ENCODE results near the gene CBFA2T2. TPM values are rescaled to one million over a fixed set of nuclear protein-coding genes. Genes with fewer than 3 reads are reported as not detected.

CBFA2T2 gene
- total and polyA plus RNA-seq, 10 of the 15 experiments (the other 5 are each of a cell fraction or from before 2014, with no cell fraction given), result 0.61 to 8.6 (median 5.5) TPM

DNA sequence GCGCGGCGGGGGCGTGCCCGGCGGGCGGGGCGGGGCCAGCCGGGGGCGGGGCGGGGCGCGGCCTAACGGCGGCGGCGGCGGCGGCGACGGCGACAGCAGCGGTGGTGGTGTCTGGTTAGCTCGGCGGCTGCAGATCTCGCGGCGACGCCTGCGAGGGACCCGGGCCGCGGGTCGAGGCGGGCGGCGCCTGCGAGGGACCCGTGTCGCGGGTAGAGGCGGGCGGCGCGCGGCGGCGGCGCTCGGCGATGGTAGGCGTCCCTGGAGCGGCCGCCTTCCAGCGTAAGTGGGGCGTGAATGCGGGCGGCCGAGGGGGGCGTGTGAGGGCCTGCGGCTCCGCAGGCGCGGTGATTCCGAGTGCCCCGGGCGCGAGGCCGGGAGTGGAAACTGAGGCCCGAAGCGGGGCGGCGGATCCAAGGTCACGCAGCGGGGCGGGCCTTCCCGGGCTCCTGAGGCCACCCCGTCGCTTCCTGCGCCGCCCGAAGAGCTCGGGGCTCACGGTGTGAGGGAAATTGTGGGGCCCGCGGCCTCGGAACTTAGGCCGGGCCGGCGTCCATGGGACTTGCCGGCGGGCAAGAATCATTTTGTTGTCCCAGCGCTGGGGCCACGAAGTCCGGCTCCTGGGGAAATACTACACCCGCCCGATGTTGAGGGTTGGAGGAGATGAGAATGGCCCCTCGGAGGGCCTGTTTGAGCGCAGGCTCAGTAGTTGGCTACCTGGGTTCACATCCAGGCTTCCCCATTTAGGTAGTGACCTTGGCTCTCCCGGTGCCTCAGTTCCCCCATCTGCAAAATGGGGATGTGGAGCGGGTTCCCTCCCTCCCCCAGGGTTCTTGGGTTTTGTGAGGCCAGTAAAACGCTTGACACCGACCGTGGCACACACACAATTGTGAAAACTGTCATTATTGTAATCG lies at the start of gene CBFA2T2 (continued):
- peak; percentile 88 for TF ChIP-seq GATAD2B (conservative IDR thresholded peaks at IDR 0.05; ENCODE audit: low read depth)
- no peak for TF ChIP-seq EED (IDR thresholded peaks at IDR 0.05; ENCODE audit: low read depth)
- TF ChIP-seq TAF1 (IDR thresholded peaks at IDR 0.05; ENCODE audit: borderline replicate concordance, low read depth, low read length), result 0 out of 2 replicates have a peak, but pooled peaks have one; percentile 5
- peak in 1 of 2 experiments; percentile 33; a peak in 1 of 4 replicates for TF ChIP-seq BHLHE40 (IDR thresholded peaks at IDR 0.05; ENCODE audit: borderline replicate concordance in 1 of 2, low read depth in 2 of 2, low read length in 1 of 2)
- no peak for TF ChIP-seq ETV6 (conservative IDR thresholded peaks at IDR 0.05 in 1 of 2, IDR thresholded peaks at IDR 0.05 in 1 of 2; ENCODE audit: borderline replicate concordance in 1 of 2, low read depth in 1 of 2)
- no peak for TF ChIP-seq KDM1A (IDR thresholded peaks at IDR 0.05; ENCODE audit: borderline replicate concordance)
- TF ChIP-seq, protein P1, sequence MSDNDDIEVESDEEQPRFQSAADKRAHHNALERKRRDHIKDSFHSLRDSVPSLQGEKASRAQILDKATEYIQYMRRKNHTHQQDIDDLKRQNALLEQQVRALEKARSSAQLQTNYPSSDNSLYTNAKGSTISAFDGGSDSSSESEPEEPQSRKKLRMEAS (IDR thresholded peaks at IDR 0.05; ENCODE audit: low read depth, low read length), result 0 out of 2 replicates have a peak, but pooled peaks have one; percentile 52
- TF ChIP-seq, protein P2, sequence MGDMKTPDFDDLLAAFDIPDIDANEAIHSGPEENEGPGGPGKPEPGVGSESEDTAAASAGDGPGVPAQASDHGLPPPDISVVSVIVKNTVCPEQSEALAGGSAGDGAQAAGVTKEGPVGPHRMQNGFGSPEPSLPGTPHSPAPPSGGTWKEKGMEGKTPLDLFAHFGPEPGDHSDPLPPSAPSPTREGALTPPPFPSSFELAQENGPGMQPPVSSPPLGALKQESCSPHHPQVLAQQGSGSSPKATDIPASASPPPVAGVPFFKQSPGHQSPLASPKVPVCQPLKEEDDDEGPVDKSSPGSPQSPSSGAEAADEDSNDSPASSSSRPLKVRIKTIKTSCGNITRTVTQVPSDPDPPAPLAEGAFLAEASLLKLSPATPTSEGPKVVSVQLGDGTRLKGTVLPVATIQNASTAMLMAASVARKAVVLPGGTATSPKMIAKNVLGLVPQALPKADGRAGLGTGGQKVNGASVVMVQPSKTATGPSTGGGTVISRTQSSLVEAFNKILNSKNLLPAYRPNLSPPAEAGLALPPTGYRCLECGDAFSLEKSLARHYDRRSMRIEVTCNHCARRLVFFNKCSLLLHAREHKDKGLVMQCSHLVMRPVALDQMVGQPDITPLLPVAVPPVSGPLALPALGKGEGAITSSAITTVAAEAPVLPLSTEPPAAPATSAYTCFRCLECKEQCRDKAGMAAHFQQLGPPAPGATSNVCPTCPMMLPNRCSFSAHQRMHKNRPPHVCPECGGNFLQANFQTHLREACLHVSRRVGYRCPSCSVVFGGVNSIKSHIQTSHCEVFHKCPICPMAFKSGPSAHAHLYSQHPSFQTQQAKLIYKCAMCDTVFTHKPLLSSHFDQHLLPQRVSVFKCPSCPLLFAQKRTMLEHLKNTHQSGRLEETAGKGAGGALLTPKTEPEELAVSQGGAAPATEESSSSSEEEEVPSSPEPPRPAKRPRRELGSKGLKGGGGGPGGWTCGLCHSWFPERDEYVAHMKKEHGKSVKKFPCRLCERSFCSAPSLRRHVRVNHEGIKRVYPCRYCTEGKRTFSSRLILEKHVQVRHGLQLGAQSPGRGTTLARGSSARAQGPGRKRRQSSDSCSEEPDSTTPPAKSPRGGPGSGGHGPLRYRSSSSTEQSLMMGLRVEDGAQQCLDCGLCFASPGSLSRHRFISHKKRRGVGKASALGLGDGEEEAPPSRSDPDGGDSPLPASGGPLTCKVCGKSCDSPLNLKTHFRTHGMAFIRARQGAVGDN (IDR thresholded peaks at IDR 0.05), result peak; percentile 41
- TF ChIP-seq NFXL1 (IDR thresholded peaks at IDR 0.05; ENCODE audit: borderline replicate concordance), result peak; percentile 26; the same call in 1 of the 2 replicates
- no peak for TF ChIP-seq SUPT20H (IDR thresholded peaks at IDR 0.05; ENCODE audit: borderline replicate concordance, control insufficient read depth, low read depth, low read length)
- peak; percentile 52; the same call in 1 of the 2 replicates for TF ChIP-seq ASH2L (IDR thresholded peaks at IDR 0.05; ENCODE audit: borderline replicate concordance, low read depth)
- TF ChIP-seq RB1 (IDR thresholded peaks at IDR 0.05; ENCODE audit: borderline replicate concordance), result 0 out of 2 replicates have a peak, but pooled peaks have one; percentile 60
- TF ChIP-seq IKZF1 (conservative IDR thresholded peaks at IDR 0.05), result peak; percentile 62
- no peak for TF ChIP-seq POU2F2 (IDR thresholded peaks at IDR 0.05; ENCODE audit: borderline replicate concordance, low read depth, low read length)
- TF ChIP-seq CREB1 (IDR thresholded peaks at IDR 0.05; ENCODE audit: low read depth), result no peak
- no peak for TF ChIP-seq RCOR1 (conservative IDR thresholded peaks at IDR 0.05; ENCODE audit: low read depth, low read length)
- TF ChIP-seq, protein P3, sequence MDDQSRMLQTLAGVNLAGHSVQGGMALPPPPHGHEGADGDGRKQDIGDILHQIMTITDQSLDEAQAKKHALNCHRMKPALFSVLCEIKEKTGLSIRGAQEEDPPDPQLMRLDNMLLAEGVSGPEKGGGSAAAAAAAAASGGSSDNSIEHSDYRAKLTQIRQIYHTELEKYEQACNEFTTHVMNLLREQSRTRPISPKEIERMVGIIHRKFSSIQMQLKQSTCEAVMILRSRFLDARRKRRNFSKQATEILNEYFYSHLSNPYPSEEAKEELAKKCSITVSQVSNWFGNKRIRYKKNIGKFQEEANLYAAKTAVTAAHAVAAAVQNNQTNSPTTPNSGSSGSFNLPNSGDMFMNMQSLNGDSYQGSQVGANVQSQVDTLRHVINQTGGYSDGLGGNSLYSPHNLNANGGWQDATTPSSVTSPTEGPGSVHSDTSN (IDR thresholded peaks at IDR 0.05; ENCODE audit: insufficient replicate concordance, low read depth, low read length), result no peak
- TF ChIP-seq, protein P4, sequence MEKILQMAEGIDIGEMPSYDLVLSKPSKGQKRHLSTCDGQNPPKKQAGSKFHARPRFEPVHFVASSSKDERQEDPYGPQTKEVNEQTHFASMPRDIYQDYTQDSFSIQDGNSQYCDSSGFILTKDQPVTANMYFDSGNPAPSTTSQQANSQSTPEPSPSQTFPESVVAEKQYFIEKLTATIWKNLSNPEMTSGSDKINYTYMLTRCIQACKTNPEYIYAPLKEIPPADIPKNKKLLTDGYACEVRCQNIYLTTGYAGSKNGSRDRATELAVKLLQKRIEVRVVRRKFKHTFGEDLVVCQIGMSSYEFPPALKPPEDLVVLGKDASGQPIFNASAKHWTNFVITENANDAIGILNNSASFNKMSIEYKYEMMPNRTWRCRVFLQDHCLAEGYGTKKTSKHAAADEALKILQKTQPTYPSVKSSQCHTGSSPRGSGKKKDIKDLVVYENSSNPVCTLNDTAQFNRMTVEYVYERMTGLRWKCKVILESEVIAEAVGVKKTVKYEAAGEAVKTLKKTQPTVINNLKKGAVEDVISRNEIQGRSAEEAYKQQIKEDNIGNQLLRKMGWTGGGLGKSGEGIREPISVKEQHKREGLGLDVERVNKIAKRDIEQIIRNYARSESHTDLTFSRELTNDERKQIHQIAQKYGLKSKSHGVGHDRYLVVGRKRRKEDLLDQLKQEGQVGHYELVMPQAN (conservative IDR thresholded peaks at IDR 0.05), result peak; percentile 87
